CD4-positive, alpha-beta T cell treated with Interleukin-2 at 100 ng/mL for 4 hours (primary cell): Measurements from ENCODE around the gene FAM210A.
"Not testable (repeated sequence)": the region's sequence is repeated elsewhere in the genome, so short reads cannot be mapped to it uniquely, and the experiment has no call there.

Experiments
- DNase-seq: peaks from one replicate; pipeline ENCODE4 v3.0.0-alpha.2; 2020; ENCODE audit warnings: low spot score

The FAM210A gene

DNA sequence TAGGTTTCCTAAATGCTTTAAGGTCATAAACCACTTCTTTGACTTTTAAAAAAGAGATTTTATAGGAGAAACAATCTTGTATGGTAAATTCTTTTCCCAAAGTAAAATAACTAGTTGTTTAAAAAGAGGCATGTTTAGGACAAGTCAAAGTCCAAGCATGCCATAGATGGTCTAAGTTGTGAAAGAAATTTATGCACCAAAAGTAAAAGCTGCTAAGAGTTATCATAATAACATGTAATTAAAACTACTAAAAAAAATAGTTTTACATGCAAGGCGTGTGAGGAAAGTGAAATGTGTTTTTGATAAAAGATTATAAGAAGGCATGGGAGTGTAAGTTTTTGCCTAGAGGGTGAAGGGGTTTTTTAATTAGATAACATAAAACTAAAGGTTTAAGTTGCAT, 22.5 kb downstream of the FAM210A start:
- no peak for DNase-seq

- no peak for DNase-seq
Observed at GRCh38 chr18:13700153-13700552, 26.2 kb downstream of the FAM210A start.

GRCh38 chr18:13696961-13697360, 29.4 kb downstream of the FAM210A start:
- DNase-seq, result no peak

DNA sequence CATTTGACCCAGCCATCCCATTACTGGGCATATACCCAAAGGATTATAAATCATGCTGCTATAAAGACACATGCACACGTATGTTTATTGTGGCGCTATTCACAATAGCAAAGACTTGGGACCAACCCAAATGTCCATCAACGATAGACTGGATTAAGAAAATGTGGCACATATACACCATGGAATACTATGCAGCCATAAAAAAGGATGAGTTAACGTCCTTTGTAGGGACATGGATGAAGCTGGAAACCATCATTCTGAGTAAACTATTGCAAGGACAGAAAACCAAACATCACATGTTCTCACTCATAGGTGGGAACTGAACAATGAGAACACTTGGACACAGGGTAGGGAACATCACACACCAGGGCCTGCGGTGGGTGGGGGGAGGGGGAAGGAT, 31.0 kb downstream of the FAM210A start:
- DNase-seq, result not testable (repeated sequence)

DNA sequence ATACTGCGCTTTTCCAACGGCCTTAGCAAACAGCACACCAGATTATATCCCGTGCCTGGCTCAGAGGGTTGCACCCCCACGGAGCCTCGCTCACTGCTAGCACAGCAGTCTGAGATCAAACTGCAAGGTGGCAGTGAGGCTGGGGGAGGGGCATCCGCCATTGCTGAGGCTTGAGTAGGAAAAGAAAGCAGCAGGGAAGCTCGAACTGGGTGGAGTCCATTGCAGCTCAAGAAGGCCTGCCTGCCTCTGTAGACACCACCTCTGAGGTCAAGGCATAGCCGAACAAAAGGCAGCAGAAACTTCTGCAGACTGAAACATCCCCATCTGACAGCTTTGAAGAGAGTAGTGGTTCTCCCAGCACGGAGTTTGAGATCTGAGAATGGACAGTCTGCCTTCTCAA, 36.3 kb downstream of the FAM210A start:
- DNase-seq, result not testable (repeated sequence)

DNA sequence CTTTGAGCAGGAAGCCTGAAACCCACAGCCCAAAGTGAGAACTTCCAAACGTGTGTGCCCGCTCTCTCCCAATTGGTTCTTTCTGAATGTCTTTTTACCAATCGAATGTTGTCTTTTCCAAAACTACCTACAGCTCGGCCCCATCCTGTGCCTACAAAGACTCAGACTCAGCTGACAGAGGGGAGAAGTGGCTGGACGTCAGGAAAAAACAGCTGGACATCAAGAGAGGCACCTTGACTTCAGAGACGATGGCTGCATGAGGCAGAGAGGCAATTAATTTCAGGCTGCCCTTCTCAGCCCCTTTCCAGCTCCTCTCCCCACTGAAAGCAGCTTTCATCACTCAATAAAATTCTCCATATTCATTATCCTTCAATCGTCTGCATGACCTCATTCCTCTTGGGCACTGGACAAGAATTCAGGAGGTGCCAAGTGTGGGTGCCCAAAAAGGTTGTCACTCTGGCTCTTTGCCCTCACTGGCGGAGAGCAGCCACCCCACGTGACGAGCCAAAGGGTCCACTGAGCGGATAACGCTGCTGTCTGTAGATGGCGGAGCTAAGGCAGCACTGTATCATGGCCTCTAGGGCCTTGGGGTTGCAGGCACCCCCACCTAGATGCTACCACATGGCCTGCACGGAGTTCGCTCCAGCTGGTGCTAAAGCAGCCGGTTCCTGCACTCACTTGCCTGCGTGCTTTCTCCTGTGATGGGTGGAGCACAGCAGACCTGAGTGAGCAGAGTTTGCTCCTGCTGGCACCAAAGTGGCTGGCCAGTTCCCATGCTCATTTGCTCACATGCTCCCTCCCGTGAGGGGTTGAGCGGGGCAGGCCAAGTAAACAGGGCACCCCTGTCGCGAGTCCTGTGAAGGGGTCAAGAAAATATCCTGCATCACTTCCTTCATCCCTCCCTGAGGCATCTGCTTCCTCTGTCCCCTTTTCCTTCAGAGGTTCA, 37.9 kb downstream of the FAM210A start:
- DNase-seq, result no peak

DNA sequence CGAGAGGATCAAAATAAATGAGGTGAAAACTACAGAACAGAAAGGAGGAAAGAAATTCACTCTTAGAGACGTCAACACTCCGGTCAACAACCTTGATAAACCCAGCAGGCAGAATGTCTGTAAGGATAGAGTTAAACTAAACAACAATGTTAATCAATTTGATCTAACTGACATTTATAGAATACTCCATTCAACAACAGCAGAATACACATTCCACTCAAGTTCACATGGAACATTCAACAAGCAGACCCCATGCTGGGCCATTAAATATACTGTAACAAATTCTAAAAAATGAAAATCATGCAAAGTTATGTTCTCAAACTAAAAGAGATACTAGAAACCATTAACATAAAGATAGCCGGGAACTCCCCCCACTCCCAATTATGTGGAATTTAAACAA, 41.8 kb downstream of the FAM210A start:
- DNase-seq, result no peak

DNA sequence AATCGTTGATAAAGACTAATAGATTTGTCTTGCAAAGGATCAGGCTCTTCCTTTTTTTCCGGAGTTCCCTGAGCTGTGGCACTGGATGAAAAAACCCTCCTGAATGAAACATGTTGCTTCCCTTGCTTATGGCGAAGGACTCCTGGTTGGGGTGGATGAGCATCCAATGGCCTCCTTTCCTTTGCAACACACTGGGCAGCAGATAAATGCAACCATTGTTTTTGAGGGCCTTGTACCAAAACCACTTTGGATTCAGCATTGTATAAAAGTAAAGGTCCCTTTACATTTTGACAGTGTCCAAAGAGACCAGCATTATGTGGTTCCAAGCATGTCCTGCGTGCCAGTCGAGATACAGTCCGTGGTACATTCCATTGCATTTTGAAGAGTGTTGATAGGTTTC, 44.7 kb downstream of the FAM210A start:
- no peak for DNase-seq

DNA sequence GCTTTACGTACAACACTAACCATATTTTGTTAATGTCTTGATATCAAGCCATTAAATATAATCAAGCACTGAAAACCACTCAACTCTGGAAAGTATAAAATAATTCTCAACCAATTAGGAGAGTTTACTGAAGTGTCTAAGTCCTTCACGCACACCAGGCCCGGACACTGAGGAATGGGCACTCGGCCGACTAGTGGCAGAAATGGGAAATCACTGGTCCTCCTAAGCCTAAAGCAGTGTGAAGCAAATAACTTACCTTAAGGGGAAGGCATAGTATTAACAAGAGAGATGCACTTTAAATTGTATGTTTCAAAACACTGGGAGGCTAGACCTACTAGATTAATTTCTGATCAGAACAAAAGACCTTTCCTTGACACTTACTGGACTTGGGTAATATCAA, 45.7 kb downstream of the FAM210A start:
- no peak for DNase-seq

- not testable (repeated sequence) for DNase-seq
Observed at GRCh38 chr18:13677350-13677749, 49.0 kb downstream of the FAM210A start.

DNA sequence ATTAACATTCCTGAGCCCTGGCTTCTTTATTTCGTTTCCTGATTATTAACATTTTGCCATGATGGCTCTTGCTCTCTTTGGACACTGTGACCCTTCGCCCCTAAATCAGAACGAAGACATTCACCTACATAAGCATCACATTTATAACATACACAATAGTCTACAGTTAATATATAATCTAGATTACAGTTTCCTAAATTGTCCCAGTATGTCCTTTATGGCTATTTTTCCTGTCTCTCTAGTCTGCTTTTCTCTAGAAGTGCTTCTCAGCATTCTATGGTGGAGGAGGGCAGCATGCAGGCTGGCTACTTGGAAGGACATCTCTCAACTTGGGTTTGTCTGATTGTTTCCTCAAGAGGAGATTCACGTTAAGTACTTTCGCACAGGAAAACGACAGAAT, 49.9 kb downstream of the FAM210A start:
- DNase-seq, result no peak

DNA sequence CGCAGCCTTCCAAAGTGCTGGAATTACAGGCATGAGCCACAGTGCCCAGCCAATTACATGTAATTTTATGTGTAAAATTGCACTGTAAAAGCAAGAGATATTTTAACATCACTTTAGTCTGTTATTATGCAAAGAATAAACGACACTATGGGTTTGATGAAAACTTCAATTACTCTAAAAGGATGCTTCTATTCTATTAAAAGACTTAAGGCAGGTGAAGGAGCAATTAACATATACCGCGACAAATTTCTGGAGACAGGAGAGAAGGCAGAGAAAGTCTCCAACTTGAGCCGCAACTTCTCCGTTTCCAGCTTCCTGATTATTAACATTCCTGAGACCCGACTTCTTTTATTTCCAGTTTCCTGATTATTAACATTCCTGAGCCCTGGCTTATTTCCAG, 53.7 kb downstream of the FAM210A start:
- no peak for DNase-seq

GRCh38 chr18:13661779-13662256, 64.5 kb downstream of the FAM210A start:
- DNase-seq, result no peak

DNA sequence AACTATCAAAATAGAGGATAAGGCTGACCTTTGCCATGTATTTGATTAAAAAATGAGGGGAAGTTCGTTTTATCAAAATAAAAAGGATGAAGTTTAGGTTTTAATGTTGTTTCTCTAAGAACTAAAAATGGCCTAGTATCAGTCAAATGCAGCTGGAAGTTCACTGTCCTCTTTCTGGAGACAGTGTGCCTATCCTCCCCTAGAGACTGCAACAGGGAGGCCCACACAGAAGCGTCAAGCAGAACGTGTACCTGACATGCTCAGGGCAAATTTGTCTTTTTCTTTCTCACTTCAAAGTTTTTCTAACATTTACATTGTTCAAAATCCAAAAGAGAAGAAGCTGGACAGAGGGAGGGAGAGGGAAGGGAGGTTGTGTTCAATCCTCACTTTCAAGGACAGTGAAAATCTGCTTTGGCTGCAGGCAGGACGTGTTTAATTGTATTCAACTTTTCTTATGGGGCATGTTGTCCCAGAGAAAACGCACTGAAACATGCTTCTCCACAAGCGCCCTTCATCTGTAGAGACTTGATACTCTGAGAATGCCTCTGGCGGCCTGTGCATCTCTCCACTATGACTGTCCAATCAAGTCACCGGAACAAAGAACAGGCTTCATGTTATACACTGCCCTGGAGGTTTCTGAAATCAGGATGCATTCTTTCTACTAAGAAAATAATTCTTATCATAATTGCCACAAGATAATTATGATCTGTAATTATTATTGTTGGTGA, 65.1 kb downstream of the FAM210A start:
- DNase-seq, result no peak

- DNase-seq, result no peak
Observed at GRCh38 chr18:13660510-13660909, 65.8 kb downstream of the FAM210A start.

- DNase-seq, result no peak
Observed at GRCh38 chr18:13658436-13659204, 67.7 kb downstream of the FAM210A start.

- no peak for DNase-seq
Observed at GRCh38 chr18:13657974-13658373, 68.4 kb downstream of the FAM210A start.

- DNase-seq, result no peak
Observed at GRCh38 chr18:13653746-13654433, 72.5 kb downstream of the FAM210A start.

- DNase-seq, result no peak
Observed at GRCh38 chr18:13649397-13650390, 76.7 kb downstream of the FAM210A start.

DNA sequence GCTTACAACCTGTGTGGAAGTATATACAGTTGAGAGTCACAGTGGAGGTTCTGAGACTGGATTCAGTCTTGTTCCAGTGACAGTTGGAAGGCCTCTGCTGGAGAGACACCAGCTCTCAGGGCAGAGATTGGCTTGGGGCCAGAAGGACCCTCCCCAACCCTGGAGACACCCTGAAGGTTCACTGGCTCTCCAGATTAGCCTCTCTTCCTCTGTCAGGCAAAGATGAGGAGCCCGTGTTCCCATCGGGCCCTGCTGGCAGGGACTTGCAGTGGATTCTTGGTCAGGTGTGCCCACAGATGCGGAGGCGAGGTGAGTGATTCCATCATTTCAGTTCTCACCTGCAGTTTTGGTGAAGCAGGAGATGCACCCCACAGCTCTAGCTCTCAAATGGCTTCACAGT, 78.6 kb downstream of the FAM210A start:
- no peak for DNase-seq
